IMR-90 (cell line): ENCODE results near the gene ZNRF3.

Experiments
- CHD1 ChIP-seq: IDR thresholded peaks from 2 replicates; pipeline ENCODE4 v1.6.1; 2012; ENCODE audit warnings: low read depth, low read length, improper control_type of control experiment
- CTCF ChIP-seq: conservative IDR thresholded peaks from 2 replicates; pipeline ENCODE4 v1.5.1; 2012; ENCODE audit warnings: mild to moderate bottlenecking, low read depth, low read length, improper control_type of control experiment
- ELK1 ChIP-seq: fragments of 150-350 bp; IDR thresholded peaks from 2 replicates; pipeline ENCODE4 v1.6.1; 2016; ENCODE audit warnings: low read depth, mild to moderate bottlenecking, low read length, moderate library complexity, borderline replicate concordance
- FOS ChIP-seq: fragments of 150-350 bp; IDR thresholded peaks from 2 replicates; pipeline ENCODE4 v1.6.1; 2016; ENCODE audit warnings: low read depth, low read length
- MAFK ChIP-seq: IDR thresholded peaks from 2 replicates; pipeline ENCODE4 v1.6.1; 2012; ENCODE audit warnings: low read depth, low read length, improper control_type of control experiment
- MAZ ChIP-seq: IDR thresholded peaks from 2 replicates; pipeline ENCODE4 v1.6.1; 2012; ENCODE audit warnings: low read depth, mild to moderate bottlenecking, low read length, improper control_type of control experiment, moderate library complexity, borderline replicate concordance
- MXI1 ChIP-seq: IDR thresholded peaks from 2 replicates; pipeline ENCODE4 v1.6.1; 2012; ENCODE audit warnings: low read depth, mild to moderate bottlenecking, low read length, moderate library complexity, borderline replicate concordance
- POLR2A ChIP-seq: IDR thresholded peaks from 2 replicates; pipeline ENCODE4 v1.6.1; 2012; ENCODE audit warnings: mild to moderate bottlenecking, low read depth, low read length
- RAD21 ChIP-seq: IDR thresholded peaks from 2 replicates; pipeline ENCODE4 v1.6.1; 2012; ENCODE audit warnings: low read length, improper control_type of control experiment
- RCOR1 ChIP-seq: IDR thresholded peaks from 2 replicates; pipeline ENCODE4 v1.6.1; 2012; ENCODE audit warnings: mild to moderate bottlenecking, low read length, improper control_type of control experiment; ENCODE audit not compliant: insufficient replicate concordance
- RFX5 ChIP-seq: IDR thresholded peaks from 2 replicates; pipeline ENCODE4 v1.8.0; 2012; ENCODE audit warnings: low read depth, mild to moderate bottlenecking, low read length, moderate library complexity
- USF2 ChIP-seq: fragments of 150-350 bp; IDR thresholded peaks from 2 replicates; pipeline ENCODE4 v1.6.1; 2017; ENCODE audit warnings: mild to moderate bottlenecking, antibody characterized with exemption, low read length, low read depth

GRCh38 chr22:28998681-28999080 is 115.3 kb downstream of the ZNRF3 start:
- TF ChIP-seq MXI1 (no peak), CTCF (no peak), MAZ (no peak), POLR2A (no peak), RFX5 (no peak), ELK1 (no peak), MAFK (no peak), USF2 (no peak), RAD21 (no peak), CHD1 (no peak), RCOR1 (no peak), FOS (no peak)
